Measurements from ENCODE around the gene CRYZL1. TPM values are rescaled to one million over a fixed set of nuclear protein-coding genes. Genes with fewer than 3 reads are reported as not detected.

Gene CRYZL1
- total RNA-seq, 1 experiment from 2014 or later = 46.6 TPM

GRCh38 chr21:33554982-33555344 is 86.6 kb downstream of the CRYZL1 start:
- BruUV-seq (replicated peaks) = no TSS peak
- no peak for DNase-seq (ENCODE audit: low spot score)
- ChIA-PET POLR2A (ENCODE audit: low non-redundant PET) (no interaction called here), CTCF (no interaction called here)
- Histone ChIP-seq H3K4me3 (ENCODE audit: low read depth, low read length, poor library complexity, severe bottlenecking) (no peak overlapping the region), H3K27ac (ENCODE audit: low read depth, low read length, poor library complexity, severe bottlenecking) (no peak overlapping the region), H3K27me3 (replicated peaks; ENCODE audit: insufficient read depth, low read depth, low read length, poor library complexity) (no peaks in the 10 kb centered on the region), H3K4me1 (ENCODE audit: insufficient read depth, low read length, poor library complexity, severe bottlenecking) (no peaks in the 10 kb centered on the region), H3K9me3 (ENCODE audit: low read depth, low read length, poor library complexity, severe bottlenecking) (no peaks in the 10 kb centered on the region), H3K36me3 (ENCODE audit: insufficient read depth, low read length, poor library complexity, severe bottlenecking) (peaks cover 93% of the 10 kb centered on the region)
- intact Hi-C loops (cut with micrococcal nuclease; ENCODE audit: unreplicated experiment) = no loop called here
- TF ChIP-seq EZH2 (IDR thresholded peaks at IDR 0.05; ENCODE audit: borderline replicate concordance, low read depth, low read length, poor library complexity, severe bottlenecking) = no peak
- TF ChIP-seq, protein P1, sequence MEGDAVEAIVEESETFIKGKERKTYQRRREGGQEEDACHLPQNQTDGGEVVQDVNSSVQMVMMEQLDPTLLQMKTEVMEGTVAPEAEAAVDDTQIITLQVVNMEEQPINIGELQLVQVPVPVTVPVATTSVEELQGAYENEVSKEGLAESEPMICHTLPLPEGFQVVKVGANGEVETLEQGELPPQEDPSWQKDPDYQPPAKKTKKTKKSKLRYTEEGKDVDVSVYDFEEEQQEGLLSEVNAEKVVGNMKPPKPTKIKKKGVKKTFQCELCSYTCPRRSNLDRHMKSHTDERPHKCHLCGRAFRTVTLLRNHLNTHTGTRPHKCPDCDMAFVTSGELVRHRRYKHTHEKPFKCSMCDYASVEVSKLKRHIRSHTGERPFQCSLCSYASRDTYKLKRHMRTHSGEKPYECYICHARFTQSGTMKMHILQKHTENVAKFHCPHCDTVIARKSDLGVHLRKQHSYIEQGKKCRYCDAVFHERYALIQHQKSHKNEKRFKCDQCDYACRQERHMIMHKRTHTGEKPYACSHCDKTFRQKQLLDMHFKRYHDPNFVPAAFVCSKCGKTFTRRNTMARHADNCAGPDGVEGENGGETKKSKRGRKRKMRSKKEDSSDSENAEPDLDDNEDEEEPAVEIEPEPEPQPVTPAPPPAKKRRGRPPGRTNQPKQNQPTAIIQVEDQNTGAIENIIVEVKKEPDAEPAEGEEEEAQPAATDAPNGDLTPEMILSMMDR (conservative IDR thresholded peaks at IDR 0.05; ENCODE audit: low read depth, low read length) = no peak

- Histone ChIP-seq H3K36me3 (ENCODE audit: insufficient read depth, low read length, poor library complexity, severe bottlenecking) (peaks cover 93% of the 10 kb centered on the region), H3K4me3 (ENCODE audit: low read depth, low read length, poor library complexity, severe bottlenecking) (no peak overlapping the region), H3K4me1 (ENCODE audit: insufficient read depth, low read length, poor library complexity, severe bottlenecking) (no peaks in the 10 kb centered on the region), H3K9me3 (ENCODE audit: low read depth, low read length, poor library complexity, severe bottlenecking) (no peaks in the 10 kb centered on the region), H3K27me3 (replicated peaks; ENCODE audit: insufficient read depth, low read depth, low read length, poor library complexity) (no peaks in the 10 kb centered on the region), H3K27ac (ENCODE audit: low read depth, low read length, poor library complexity, severe bottlenecking) (no peak overlapping the region)
- TF ChIP-seq, protein P1 (conservative IDR thresholded peaks at IDR 0.05; ENCODE audit: low read depth, low read length) = no peak
- no peak for TF ChIP-seq EZH2 (IDR thresholded peaks at IDR 0.05; ENCODE audit: borderline replicate concordance, low read depth, low read length, poor library complexity, severe bottlenecking)
- BruUV-seq (replicated peaks) = TSS peak; percentile 18
- CTCF ChIA-PET = no interaction called here
- no peak for DNase-seq (ENCODE audit: low spot score)
- intact Hi-C loops (cut with micrococcal nuclease; ENCODE audit: unreplicated experiment) = no loop called here
- POLR2A ChIA-PET (ENCODE audit: low non-redundant PET) = interaction anchor here (0.5 kb wide), 1 partner anchor 1421 kb away, joined by 3 read pairs; no protein-coding TSS in a partner anchor
Observed at GRCh38 chr21:33554236-33554981, 87.1 kb downstream of the CRYZL1 start.

DNA sequence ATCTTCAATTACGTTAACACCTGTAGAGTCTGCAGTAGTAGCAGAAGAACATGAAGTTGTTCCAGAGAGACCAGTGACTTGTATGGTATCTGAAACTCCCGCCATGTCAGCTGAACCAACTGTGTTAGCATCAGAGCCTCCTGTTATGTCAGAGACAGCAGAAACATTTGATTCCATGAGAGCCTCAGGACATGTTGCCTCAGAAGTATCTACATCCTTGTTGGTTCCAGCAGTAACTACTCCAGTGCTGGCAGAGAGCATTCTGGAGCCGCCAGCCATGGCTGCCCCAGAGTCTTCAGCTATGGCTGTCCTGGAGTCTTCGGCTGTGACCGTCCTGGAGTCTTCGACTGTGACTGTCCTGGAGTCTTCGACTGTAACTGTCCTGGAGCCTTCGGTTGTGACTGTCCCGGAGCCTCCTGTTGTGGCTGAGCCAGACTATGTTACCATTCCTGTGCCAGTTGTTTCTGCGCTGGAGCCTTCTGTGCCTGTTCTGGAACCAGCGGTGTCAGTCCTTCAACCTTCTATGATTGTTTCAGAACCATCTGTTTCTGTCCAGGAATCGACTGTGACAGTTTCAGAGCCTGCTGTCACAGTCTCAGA is 88.4 kb downstream of the CRYZL1 start:
- no peaks in the 10 kb centered on the region for H3K4me1 ChIP-seq (ENCODE audit: insufficient read depth, low read length, poor library complexity, severe bottlenecking)
- POLR2A ChIA-PET (ENCODE audit: low non-redundant PET) = no interaction called here
- H3K4me3 ChIP-seq (ENCODE audit: low read depth, low read length, poor library complexity, severe bottlenecking) = no peak overlapping the region
- BruUV-seq (replicated peaks) = no TSS peak
- DNase-seq (ENCODE audit: low spot score) = no peak
- no peaks in the 10 kb centered on the region for H3K27me3 ChIP-seq (replicated peaks; ENCODE audit: insufficient read depth, low read depth, low read length, poor library complexity)
- peaks cover 93% of the 10 kb centered on the region for H3K36me3 ChIP-seq (ENCODE audit: insufficient read depth, low read length, poor library complexity, severe bottlenecking)
- intact Hi-C loops (cut with micrococcal nuclease; ENCODE audit: unreplicated experiment) = no loop called here
- CTCF ChIA-PET = no interaction called here
- no peak for TF ChIP-seq EZH2 (IDR thresholded peaks at IDR 0.05; ENCODE audit: borderline replicate concordance, low read depth, low read length, poor library complexity, severe bottlenecking)
- TF ChIP-seq, protein P1 (conservative IDR thresholded peaks at IDR 0.05; ENCODE audit: low read depth, low read length) = no peak
- no peak overlapping the region for H3K27ac ChIP-seq (ENCODE audit: low read depth, low read length, poor library complexity, severe bottlenecking)
- no peaks in the 10 kb centered on the region for H3K9me3 ChIP-seq (ENCODE audit: low read depth, low read length, poor library complexity, severe bottlenecking)
